Neuron (in vitro differentiated cells): ENCODE measurements around the gene PLEKHA5.

Source experiments
- H2AFZ ChIP-seq: one replicate; pipeline ENCODE4 v1.6.1; 2013; ENCODE audit warnings: low read depth, mild to moderate bottlenecking, inconsistent platforms, low read length, moderate library complexity
- H3K27me3 ChIP-seq: one replicate; pipeline ENCODE4 v1.6.1; 2013; ENCODE audit warnings: low read length; ENCODE audit not compliant: insufficient read depth
- H3K36me3 ChIP-seq: one replicate; pipeline ENCODE4 v1.6.1; 2013; ENCODE audit warnings: low read length; ENCODE audit not compliant: insufficient read depth
- H3K4me1 ChIP-seq: one replicate; pipeline ENCODE4 v1.6.1; 2013; ENCODE audit warnings: low read length; ENCODE audit not compliant: insufficient read depth
- H3K4me3 ChIP-seq: 2 replicates; pipeline ENCODE4 v1.5.1; 2013; ENCODE audit warnings: mild to moderate bottlenecking, low read length, moderate library complexity
- H3K9me3 ChIP-seq: one replicate; pipeline ENCODE4 v1.6.1; 2013; ENCODE audit warnings: low read length

Gene PLEKHA5

GRCh38 chr12:19110221-19110940 is 19.2 kb upstream of the PLEKHA5 start:
- H3K4me3 ChIP-seq, result no peak overlapping the region
- no peaks in the 10 kb centered on the region for H3K27me3 ChIP-seq
- no peaks in the 10 kb centered on the region for H3K9me3 ChIP-seq
- no peak overlapping the region for H2AFZ ChIP-seq
- H3K4me1 ChIP-seq, result peaks cover 11% of the 10 kb centered on the region
- H3K36me3 ChIP-seq, result no peaks in the 10 kb centered on the region

GRCh38 chr12:19113464-19113863 is 16.1 kb upstream of the PLEKHA5 start:
- Histone ChIP-seq H3K27me3 (no peaks in the 10 kb centered on the region), H3K4me3 (no peak overlapping the region), H3K4me1 (peaks cover 17% of the 10 kb centered on the region), H3K36me3 (no peaks in the 10 kb centered on the region), H3K9me3 (no peaks in the 10 kb centered on the region), H2AFZ (no peak overlapping the region)

- Histone ChIP-seq H3K36me3 (no peaks in the 10 kb centered on the region), H3K9me3 (no peaks in the 10 kb centered on the region), H3K27me3 (no peaks in the 10 kb centered on the region), H2AFZ (no peak overlapping the region), H3K4me1 (peaks cover 17% of the 10 kb centered on the region), H3K4me3 (no peak overlapping the region)
Measured at GRCh38 chr12:19115285-19115684, 14.2 kb upstream of the PLEKHA5 start.

- no peaks in the 10 kb centered on the region for H3K27me3 ChIP-seq
Measured at GRCh38 chr12:19119440-19119839, 10.1 kb upstream of the PLEKHA5 start.

GRCh38 chr12:19120795-19121194 is 8.7 kb upstream of the PLEKHA5 start:
- no peaks in the 10 kb centered on the region for H3K36me3 ChIP-seq
- H3K4me1 ChIP-seq, result peaks cover 4% of the 10 kb centered on the region
- no peak overlapping the region for H2AFZ ChIP-seq
- no peaks in the 10 kb centered on the region for H3K27me3 ChIP-seq
- no peaks in the 10 kb centered on the region for H3K9me3 ChIP-seq
- no peak overlapping the region for H3K4me3 ChIP-seq

More at GRCh38 chr12:19119440-19119839, 10.1 kb upstream of the PLEKHA5 start:
- no peak overlapping the region for H3K4me3 ChIP-seq
- no peaks in the 10 kb centered on the region for H3K9me3 ChIP-seq
- H3K4me1 ChIP-seq, result peaks cover 17% of the 10 kb centered on the region
- no peaks in the 10 kb centered on the region for H3K36me3 ChIP-seq
- no peak overlapping the region for H2AFZ ChIP-seq

GRCh38 chr12:19121449-19122018 is 8.0 kb upstream of the PLEKHA5 start:
- Histone ChIP-seq H3K4me3 (no peak overlapping the region), H3K27me3 (no peaks in the 10 kb centered on the region), H3K36me3 (no peaks in the 10 kb centered on the region), H3K9me3 (no peaks in the 10 kb centered on the region), H2AFZ (no peak overlapping the region), H3K4me1 (no peaks in the 10 kb centered on the region)

- H3K36me3 ChIP-seq, result no peaks in the 10 kb centered on the region
- no peaks in the 10 kb centered on the region for H3K27me3 ChIP-seq
- no peak overlapping the region for H3K4me3 ChIP-seq
- peaks cover 3% of the 10 kb centered on the region for H3K9me3 ChIP-seq
- no peak overlapping the region for H2AFZ ChIP-seq
- H3K4me1 ChIP-seq, result no peaks in the 10 kb centered on the region
Measured at GRCh38 chr12:19125325-19125724, 4.2 kb upstream of the PLEKHA5 start.

GRCh38 chr12:19127270-19127669 is 2.3 kb upstream of the PLEKHA5 start:
- peaks cover 9% of the 10 kb centered on the region for H3K4me1 ChIP-seq

GRCh38 chr12:19128485-19128884 is 1.0 kb upstream of the PLEKHA5 start:
- Histone ChIP-seq H2AFZ (no peak overlapping the region), H3K27me3 (no peaks in the 10 kb centered on the region), H3K9me3 (peaks cover 3% of the 10 kb centered on the region), H3K4me1 (peaks cover 19% of the 10 kb centered on the region), H3K4me3 (no peak overlapping the region), H3K36me3 (no peaks in the 10 kb centered on the region)

More at GRCh38 chr12:19127270-19127669, 2.3 kb upstream of the PLEKHA5 start:
- Histone ChIP-seq H3K9me3 (peaks cover 3% of the 10 kb centered on the region), H3K27me3 (no peaks in the 10 kb centered on the region), H3K4me3 (no peak overlapping the region), H2AFZ (no peak overlapping the region), H3K36me3 (no peaks in the 10 kb centered on the region)

- peak overlapping the region; percentile 52 for H3K4me3 ChIP-seq
Measured at GRCh38 chr12:19129122-19129485, 429 bp upstream of the PLEKHA5 start.

GRCh38 chr12:19130224-19131024 is 891 bp downstream of the PLEKHA5 start:
- peak overlapping the region; percentile 90 for H2AFZ ChIP-seq
- peak overlapping the region; percentile 100 for H3K4me3 ChIP-seq
- no peaks in the 10 kb centered on the region for H3K27me3 ChIP-seq

More at GRCh38 chr12:19129122-19129485, 429 bp upstream of the PLEKHA5 start:
- peaks cover 4% of the 10 kb centered on the region for H3K36me3 ChIP-seq
- peaks cover 24% of the 10 kb centered on the region for H3K4me1 ChIP-seq
- peaks cover 3% of the 10 kb centered on the region for H3K9me3 ChIP-seq
- H2AFZ ChIP-seq, result peak overlapping the region; percentile 99
- H3K27me3 ChIP-seq, result no peaks in the 10 kb centered on the region

GRCh38 chr12:19131025-19131444 is 1.5 kb downstream of the PLEKHA5 start:
- Histone ChIP-seq H3K36me3 (peaks cover 15% of the 10 kb centered on the region), H3K9me3 (peaks cover 5% of the 10 kb centered on the region)

More at GRCh38 chr12:19130224-19131024, 891 bp downstream of the PLEKHA5 start:
- H3K36me3 ChIP-seq, result peaks cover 13% of the 10 kb centered on the region
- H3K9me3 ChIP-seq, result peaks cover 4% of the 10 kb centered on the region
- peaks cover 32% of the 10 kb centered on the region for H3K4me1 ChIP-seq

GRCh38 chr12:19138551-19138950 is 9.0 kb downstream of the PLEKHA5 start:
- no peak overlapping the region for H2AFZ ChIP-seq
- peaks cover 2% of the 10 kb centered on the region for H3K9me3 ChIP-seq
- peaks cover 39% of the 10 kb centered on the region for H3K36me3 ChIP-seq
- no peaks in the 10 kb centered on the region for H3K27me3 ChIP-seq
- no peak overlapping the region for H3K4me3 ChIP-seq
- H3K4me1 ChIP-seq, result peaks cover 30% of the 10 kb centered on the region

More at GRCh38 chr12:19131025-19131444, 1.5 kb downstream of the PLEKHA5 start:
- Histone ChIP-seq H3K4me3 (peak overlapping the region; percentile 100), H3K4me1 (peaks cover 32% of the 10 kb centered on the region), H3K27me3 (no peaks in the 10 kb centered on the region), H2AFZ (peak overlapping the region; percentile 90)
